Bronchial epithelial cell (primary cell): ENCODE results near the gene SLIT3. TPM values are rescaled to one million over a fixed set of nuclear protein-coding genes. Genes with fewer than 3 reads are reported as not detected.

ENCODE experiments used
- DNase-seq: peaks from one replicate; pipeline ENCODE4 v3.0.0-alpha.2; 2010; ENCODE audit warnings: low read depth
- FAIRE-seq: peaks from 2 replicates; lab custom pipeline; 2011; peaks lifted over from hg19 to GRCh38; lab: Jason Lieb, UNC
- H3K27me3 ChIP-seq: 2 replicates; pipeline ENCODE4 v1.5.1; 2011; ENCODE audit warnings: low read length; ENCODE audit not compliant: control insufficient read depth, insufficient read depth
- H3K36me3 ChIP-seq: 2 replicates; pipeline ENCODE4 v1.5.1; 2011; ENCODE audit warnings: low read length; ENCODE audit not compliant: control insufficient read depth, insufficient read depth
- H3K4me3 ChIP-seq: 2 replicates; pipeline ENCODE4 v1.5.1; 2011; ENCODE audit warnings: mild to moderate bottlenecking, low read depth, low read length, control low read depth
- CTCF ChIP-seq: IDR thresholded peaks from 2 replicates; pipeline ENCODE4 v1.5.1; 2011; ENCODE audit warnings: mild to moderate bottlenecking, moderate library complexity, low read length, control low read depth, inconsistent platforms; ENCODE audit not compliant: insufficient read depth, severe bottlenecking
- total RNA-seq: library from RNA; depleted of rRNA; stranded (reverse); fragments of >200 nt; gene quantifications from 2 replicates; pipeline ENCODE4 v1.2.1, GENCODE V29; 2014

Gene SLIT3
- total RNA-seq, 1 donor from 2014 or later = 0.79 TPM

GRCh38 chr5:168620807-168621206 lies 680.1 kb downstream of the SLIT3 start:
- H3K36me3 ChIP-seq = no peaks in the 10 kb centered on the region
- no peak for DNase-seq
- no peaks in the 10 kb centered on the region for H3K27me3 ChIP-seq
- no peak for FAIRE-seq
- no peak for TF ChIP-seq CTCF
- H3K4me3 ChIP-seq = no peak overlapping the region

- Histone ChIP-seq H3K4me3 (no peak overlapping the region), H3K27me3 (no peaks in the 10 kb centered on the region), H3K36me3 (no peaks in the 10 kb centered on the region)
- no peak for DNase-seq
- FAIRE-seq = no peak
- no peak for TF ChIP-seq CTCF
Measured at GRCh38 chr5:168614661-168615060, 686.3 kb downstream of the SLIT3 start.

DNA sequence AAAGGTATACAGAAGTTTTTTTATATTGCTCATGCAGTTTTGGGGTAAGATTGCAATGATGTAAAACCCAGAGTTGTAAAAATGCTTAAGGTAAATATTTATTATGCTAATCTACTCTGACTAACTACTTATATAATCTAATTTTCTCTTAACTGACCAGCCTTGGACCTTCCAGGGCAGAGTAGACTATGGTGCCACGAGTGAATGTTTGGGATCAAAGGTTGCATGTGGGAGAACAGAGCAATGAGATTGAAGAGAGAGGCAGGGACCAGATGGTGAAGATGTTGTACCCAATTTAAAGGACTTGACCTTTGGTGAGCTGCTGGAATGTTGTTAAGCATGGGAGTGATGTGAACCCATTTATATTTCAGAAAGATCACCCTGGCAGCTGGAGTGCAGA lies 686.9 kb downstream of the SLIT3 start:
- DNase-seq (no peak), FAIRE-seq (no peak)

DNA sequence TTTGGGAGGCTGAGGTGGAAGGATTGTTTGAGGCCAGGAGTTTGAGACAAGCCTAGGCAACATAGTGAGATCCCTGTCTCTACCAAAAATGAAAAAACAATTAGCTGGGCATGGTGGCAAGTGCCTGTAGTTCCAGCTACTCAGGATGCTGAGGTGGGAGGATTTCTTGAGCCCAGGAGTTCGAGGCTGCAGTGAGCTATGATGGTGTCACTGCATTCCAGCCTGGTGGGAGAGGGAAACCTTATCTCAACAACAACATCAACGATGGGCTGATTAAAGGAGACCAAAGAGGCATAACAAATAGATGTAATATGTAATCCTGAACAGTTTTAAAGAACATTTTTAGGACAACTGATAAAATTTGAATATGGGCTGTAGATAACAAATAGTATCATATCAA lies 687.5 kb downstream of the SLIT3 start:
- H3K4me3 ChIP-seq = no peak overlapping the region
- no peak for TF ChIP-seq CTCF
- DNase-seq = no peak
- no peaks in the 10 kb centered on the region for H3K27me3 ChIP-seq
- no peak for FAIRE-seq
- no peaks in the 10 kb centered on the region for H3K36me3 ChIP-seq

More for the DNA sequence above, 686.9 kb downstream of the SLIT3 start:
- Histone ChIP-seq H3K4me3 (no peak overlapping the region), H3K27me3 (no peaks in the 10 kb centered on the region), H3K36me3 (no peaks in the 10 kb centered on the region)
- TF ChIP-seq CTCF = no peak

DNA sequence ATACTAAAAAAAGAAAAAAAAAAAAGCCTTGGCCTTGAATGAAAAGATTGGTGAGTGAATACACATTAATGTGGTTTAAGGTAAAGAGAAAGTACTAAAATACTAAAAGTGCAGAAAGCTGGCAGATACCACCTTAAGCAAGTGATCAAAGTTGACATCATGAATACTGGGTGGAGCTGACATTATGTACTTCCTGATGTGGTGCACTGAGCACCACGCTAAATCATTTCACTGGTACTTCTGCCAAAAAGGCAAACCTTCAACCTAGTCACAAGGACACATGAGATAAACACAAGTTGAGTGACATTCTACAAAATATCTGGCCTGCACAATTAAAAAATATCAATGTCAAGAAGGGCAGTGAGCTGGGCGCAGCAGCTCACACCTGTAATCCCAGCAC lies 687.9 kb downstream of the SLIT3 start:
- Histone ChIP-seq H3K27me3 (no peaks in the 10 kb centered on the region), H3K4me3 (no peak overlapping the region), H3K36me3 (no peaks in the 10 kb centered on the region)
- FAIRE-seq = no peak
- TF ChIP-seq CTCF = no peak
- no peak for DNase-seq

GRCh38 chr5:168612123-168612522 lies 688.8 kb downstream of the SLIT3 start:
- DNase-seq (peak; percentile 27), FAIRE-seq (no peak)
- no peaks in the 10 kb centered on the region for H3K27me3 ChIP-seq
- no peak overlapping the region for H3K4me3 ChIP-seq
- no peaks in the 10 kb centered on the region for H3K36me3 ChIP-seq
- no peak for TF ChIP-seq CTCF
